DOHH2 (cell line): Measurements from ENCODE around the gene HVCN1.
"Not testable (repeated sequence)": the region's sequence is repeated elsewhere in the genome, so short reads cannot be mapped to it uniquely, and the experiment has no call there.

Experiments
- CTCF ChIP-seq: fragments of 200-600 bp; sonication (generic); IDR thresholded peaks from one replicate; pipeline ENCODE4 v1.5.1; 2014; ENCODE audit warnings: antibody characterized with exemption, mild to moderate bottlenecking, low read depth, low read length; ENCODE audit not compliant: poor library complexity, severe bottlenecking
- EZH2phosphoT487 ChIP-seq: fragments of 200-600 bp; sonication (generic); IDR thresholded peaks from 2 replicates; pipeline ENCODE4 v1.6.1; 2017; ENCODE audit warnings: borderline replicate concordance, mild to moderate bottlenecking, antibody characterized with exemption, low read length, moderate library complexity, mixed read lengths

DNA sequence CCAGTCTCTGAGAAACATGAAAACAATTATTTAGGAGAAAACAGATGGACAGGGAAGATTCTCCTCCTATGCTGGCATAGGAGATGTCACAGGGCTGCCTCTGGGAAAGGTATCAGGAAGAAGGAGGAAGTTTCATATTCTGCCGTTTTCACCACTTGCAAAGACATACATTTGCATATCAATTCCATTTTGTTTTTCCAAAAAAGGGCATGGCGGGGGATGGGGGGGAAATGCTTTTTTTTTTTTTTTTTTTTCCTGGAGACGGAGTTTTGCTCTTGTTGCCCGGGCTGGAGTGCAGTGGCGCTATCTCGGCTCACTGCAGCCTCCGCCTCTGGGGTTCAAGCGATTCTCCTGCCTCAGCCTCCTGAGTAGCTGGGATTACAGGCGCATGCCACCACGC is 34.7 kb downstream of the HVCN1 start:
- TF ChIP-seq CTCF, EZH2phosphoT487: not testable (repeated sequence)
